CMK (cell line): Measurements from ENCODE around the gene ACTMAP.

ENCODE experiments used
- DNase-seq: peaks from one replicate; pipeline ENCODE4 v3.0.0-alpha.2; 2010; ENCODE audit warnings: low read depth

ACTMAP gene

GRCh38 chr19:40717880-40718773 is 32.1 kb downstream of the ACTMAP start:
- DNase-seq: no peak

DNA sequence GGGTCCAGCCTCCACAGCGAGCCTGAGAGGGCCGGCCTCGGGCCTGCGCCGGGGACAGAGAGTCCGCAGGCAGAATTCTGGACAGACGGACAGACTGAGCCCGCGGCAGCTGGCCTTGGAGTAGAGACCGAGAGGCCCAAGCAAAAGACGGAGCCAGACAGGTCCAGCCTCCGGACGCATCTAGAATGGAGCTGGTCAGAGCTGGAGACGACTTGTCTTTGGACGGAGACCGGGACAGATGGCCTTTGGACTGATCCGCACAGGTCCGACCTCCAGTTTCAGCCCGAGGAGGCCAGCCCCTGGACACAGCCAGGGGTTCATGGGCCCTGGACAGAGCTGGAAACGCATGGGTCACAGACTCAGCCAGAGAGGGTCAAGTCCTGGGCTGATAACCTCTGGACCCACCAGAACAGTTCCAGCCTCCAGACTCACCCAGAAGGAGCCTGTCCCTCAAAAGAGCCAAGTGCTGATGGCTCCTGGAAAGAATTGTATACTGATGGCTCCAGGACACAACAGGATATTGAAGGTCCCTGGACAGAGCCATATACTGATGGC is 32.9 kb downstream of the ACTMAP start:
- DNase-seq: no peak

DNA sequence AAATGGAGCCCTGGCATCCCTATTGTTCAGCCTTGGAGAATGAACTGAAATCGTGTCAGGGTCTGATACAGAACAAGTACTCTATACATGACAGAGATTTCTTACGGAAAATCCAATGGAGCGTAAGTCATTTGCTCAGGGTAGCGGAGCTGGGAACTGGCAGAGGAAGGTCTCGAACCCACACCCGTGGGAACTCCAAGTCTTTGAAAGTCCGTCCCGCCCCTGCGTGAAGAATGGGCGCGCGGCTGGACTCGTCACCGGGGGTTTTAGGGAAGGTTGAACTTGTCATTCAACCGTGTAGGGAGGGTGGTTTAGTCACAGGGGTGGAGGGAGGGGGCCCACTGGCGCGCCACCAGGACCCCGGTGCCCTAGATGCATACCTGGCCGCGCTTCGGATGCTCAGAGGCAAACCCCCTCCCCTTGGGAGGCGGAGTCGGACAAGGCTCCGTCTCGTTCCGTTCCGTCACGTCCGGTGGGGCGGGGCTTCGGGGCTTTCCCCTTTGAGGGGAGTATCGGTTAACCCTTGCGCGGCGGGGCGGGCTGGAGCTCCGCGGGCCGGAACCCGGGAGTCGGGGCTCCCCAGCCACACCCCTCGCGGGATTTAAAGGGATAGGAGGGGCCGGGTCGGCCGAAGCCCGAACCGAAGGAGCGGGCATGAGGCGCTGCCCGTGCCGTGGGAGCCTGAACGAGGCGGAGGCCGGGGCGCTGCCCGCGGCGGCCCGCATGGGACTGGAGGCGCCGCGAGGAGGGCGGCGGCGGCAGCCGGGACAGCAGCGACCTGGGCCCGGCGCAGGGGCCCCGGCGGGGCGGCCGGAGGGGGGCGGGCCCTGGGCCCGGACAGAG is 33.6 kb downstream of the ACTMAP start, which contains the start of the genes COQ8B and ITPKC:
COQ8B (minus strand) TSS at position 405 of the 843 bp plus-strand sequence. CDS start 2,254 bp downstream, outside the sequence.
ITPKC (plus strand) TSS at position 631 of the 843 bp plus-strand sequence; CDS start at position 655, 24 bp downstream.
- DNase-seq: peak; percentile 89

DNA sequence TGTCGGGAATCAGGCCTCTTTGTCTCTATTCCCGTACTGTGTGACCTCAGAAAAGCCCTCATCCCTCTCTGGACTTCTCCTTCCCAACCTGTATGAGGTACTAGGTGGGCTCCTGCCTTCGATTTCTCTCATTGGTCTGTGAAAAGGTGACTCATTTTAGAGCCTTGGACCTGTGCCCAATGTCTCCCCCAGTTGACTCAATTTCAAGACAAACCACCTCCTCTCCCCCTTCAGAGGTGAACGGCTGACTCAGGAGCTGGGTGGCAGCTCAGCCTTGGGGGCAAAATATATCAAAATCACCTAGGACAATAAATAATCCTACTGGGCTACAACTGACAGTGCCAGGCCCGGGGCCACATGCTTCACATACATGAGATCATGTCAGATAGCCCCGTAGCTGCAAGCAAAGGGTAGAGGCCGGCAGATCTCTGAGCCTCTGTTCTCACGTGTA is 34.2 kb downstream of the ACTMAP start:
- DNase-seq: no peak

DNA sequence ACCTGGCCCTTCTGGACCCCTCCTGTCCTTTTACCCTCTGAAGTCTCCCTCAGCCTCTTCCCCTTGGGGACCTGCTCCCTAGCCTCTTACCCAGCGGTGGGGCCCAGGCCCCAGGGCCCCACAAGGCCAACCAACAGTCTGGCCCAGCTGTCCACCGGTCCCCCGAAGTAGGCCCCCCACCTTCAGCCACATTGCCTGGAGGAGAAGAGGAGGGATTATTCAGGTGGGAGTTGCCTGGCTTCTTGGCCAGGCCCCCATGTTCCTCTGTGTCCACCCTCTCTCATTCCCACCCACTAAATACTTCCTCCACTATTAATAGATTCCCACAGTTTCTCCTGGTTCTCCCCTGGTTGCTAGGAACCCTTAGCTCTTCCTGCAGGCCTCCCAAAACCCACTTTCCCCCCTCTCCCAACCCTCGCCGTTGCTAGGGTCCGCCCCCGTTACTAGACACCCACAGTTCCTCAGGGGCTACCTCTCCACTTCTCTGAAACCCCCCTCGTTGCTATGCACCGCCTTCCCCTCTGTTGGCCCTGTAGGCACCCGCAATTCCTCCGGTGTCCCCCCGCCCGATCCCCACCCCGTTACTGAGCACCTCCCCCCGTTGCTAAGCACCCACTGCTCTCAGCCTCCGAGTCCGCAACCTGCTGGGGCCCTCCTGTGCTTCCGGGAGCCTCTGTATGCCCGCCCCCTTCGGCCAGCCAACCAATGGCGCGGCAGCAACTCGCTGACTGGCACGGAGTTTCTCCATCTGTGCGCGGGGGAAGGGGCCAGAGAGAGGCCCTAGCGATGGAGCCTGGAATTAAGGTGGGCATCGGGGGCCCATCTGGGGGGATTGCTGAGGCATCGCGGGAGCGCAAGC is 35.6 kb downstream of the ACTMAP start:
- peak; percentile 84 for DNase-seq

DNA sequence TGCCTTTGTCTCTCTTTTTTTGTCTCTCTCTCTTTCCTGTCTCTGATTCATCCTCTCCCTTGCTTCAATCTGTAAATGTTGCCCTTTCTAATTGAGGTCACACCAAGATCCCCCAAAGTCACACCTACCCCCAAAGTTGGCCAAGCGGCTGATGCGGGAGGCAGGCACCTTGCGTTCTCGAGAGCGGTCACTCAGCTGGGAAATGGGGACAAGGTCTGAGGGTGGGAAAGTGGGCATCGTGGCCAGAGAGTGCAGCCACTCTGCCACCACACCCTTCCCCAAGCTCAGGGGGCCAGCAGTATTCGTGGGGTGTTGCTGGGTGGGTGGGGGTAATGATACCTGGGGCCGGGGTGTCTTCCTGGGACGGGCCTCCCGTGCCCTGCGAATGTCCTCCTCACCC is 36.3 kb downstream of the ACTMAP start:
- no peak for DNase-seq

DNA sequence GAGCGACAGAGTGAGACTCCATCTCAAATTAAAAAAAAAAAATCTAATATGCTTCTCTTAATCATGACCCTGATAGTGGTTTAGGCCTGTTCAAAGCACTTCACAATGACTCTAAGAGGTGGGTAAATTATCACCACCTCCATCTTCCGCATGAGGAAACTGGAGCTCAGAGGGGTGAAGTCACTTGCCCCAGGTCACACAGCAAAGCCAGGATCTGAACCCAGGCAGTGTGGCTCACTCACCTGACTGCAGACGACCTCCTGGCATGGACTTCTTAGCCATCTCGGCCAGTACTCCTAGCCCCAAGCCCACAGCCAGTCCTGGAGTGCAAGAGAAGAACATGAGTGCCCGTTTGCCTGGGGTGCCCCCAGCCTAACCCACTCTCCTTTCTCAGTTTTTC is 40.5 kb downstream of the ACTMAP start:
- DNase-seq: no peak

DNA sequence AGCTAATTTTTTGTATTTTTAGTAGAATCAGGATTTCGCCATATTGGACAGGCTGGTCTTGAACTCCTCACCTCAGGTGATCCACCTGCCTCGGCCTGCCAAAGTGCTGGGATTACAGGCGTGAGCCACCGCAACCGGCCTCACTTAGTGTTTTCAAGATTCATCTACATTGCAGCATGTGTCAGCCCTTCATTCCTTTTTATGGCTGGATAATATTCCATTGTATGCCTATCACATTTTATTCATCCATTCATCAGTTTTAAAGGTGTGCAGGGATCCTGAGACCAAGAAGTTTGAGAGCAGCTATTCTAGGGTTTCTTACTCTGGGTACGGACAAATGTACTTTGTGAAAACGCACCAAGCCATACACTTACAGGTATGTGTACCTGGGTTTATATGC is 42.7 kb downstream of the ACTMAP start:
- no peak for DNase-seq

GRCh38 chr19:40705950-40706619 is 44.2 kb downstream of the ACTMAP start:
- DNase-seq: no peak

DNA sequence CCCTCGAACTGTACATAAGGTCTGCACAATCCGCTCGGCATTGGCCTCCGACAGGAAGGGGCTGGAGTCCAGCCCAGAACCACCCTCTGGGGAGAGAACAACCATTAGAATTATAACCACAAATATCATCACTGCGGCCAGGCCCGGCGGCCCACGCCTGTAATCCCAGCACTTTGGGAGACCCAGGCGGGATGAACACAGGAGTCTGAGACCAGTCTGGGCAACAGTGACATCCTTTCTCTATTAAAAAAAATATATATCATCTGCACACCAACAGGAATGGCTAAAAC is 45.0 kb downstream of the ACTMAP start:
- no peak for DNase-seq

GRCh38 chr19:40704491-40705361 is 45.6 kb downstream of the ACTMAP start:
- DNase-seq: no peak

GRCh38 chr19:40703029-40703755 is 47.1 kb downstream of the ACTMAP start:
- no peak for DNase-seq

DNA sequence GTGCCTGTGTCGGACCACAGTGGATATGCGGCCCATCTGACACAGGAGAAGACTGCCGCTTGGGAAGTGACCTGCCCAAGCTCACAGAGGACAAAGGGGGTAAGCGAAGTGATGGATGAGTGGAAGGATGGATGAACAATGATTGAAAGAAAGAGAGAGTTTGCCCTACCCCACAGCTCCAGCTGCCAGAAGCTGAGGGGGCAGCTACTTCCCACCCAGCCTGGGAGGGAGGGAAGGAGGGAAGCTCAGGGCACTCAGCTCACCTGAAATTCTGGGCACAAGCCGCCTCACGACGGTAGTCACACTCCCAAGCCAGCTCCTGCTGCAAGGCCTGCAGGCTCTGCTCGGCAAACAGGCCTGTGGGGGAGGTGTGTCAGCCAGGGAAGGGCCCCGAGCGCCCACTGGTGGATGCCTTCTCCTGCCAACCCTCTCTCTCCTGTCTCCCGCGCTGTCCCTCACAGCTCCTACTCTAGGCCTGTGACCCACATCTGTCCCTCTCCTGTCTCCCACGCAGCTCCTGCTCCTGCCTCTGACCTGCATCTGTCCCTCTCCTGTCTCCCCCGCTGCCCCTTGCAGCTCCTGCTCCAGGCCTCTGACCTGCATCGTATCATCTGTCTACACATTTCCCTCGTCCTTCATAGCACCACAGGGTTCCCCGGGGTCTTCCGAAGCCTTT is 47.8 kb downstream of the ACTMAP start:
- no peak for DNase-seq

GRCh38 chr19:40701758-40702157 is 48.5 kb downstream of the ACTMAP start:
- DNase-seq: no peak

DNA sequence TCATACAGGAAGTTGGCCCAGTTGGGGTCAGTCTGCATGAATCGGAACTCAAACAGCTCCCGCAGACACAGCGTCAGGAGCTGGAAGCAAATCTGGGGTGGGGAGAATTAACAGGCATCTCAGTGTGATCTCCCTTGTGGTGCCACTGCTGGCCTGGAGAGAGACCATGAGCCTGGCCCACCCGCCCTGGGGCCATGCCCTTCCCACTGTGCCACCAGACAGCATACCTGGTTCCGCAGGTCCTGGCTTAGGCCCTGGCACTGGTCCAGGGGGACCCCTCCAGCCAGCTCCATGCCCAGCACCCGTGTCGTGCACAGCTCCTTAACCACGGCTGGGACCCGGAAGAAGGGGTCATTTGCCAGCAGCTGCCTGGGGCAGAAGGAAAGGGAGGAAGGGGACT is 50.2 kb downstream of the ACTMAP start:
- no peak for DNase-seq

GRCh38 chr19:40697007-40697406 is 53.3 kb downstream of the ACTMAP start:
- no peak for DNase-seq

DNA sequence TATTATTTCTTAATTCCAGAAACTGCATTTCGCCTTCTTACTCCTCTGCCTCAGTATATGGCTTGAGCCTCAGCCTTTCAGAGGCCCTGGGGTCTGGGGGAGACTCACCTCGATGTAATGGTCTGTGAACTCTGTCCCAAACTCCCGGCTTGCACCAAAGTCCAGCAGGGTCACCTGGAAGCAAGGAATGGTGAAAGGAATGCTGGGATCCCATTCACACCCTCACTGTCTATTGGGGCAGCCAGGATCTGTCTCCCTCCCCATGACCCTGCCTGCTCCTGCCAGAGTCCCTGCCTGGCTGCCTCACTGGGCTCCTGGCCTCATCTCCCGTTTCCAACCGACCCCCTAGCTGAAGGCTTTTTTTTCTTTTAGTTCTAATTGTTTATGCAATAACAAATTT is 54.4 kb downstream of the ACTMAP start:
- DNase-seq: no peak

- DNase-seq: no peak
These were observed 56.4 kb downstream of the ACTMAP start for GRCh38 chr19:40693896-40694295.
